ENCODE measurements around the gene FOXF2.
"Not testable (repeated sequence)": the region's sequence is repeated elsewhere in the genome, so short reads cannot be mapped to it uniquely, and the experiment has no call there.

Gene FOXF2

GRCh38 chr6:1389369-1390132, at the start of gene FOXF2:
TSS of gene FOXF2 (plus strand) at chr6:1389576. CDS start at chr6:1389948, 372 bp downstream.
- no peak for DNase-seq

- no peak for DNase-seq
Measured at GRCh38 chr6:1346101-1346500, 43.3 kb upstream of the FOXF2 start.

GRCh38 chr6:1346558-1347091, 42.8 kb upstream of the FOXF2 start:
- DNase-seq = no peak

GRCh38 chr6:1347161-1347560, 42.2 kb upstream of the FOXF2 start:
- no peak for DNase-seq

- no peak for DNase-seq
Measured at GRCh38 chr6:1348675-1349074, 40.7 kb upstream of the FOXF2 start.

- DNase-seq = no peak
Measured at GRCh38 chr6:1349655-1350054, 39.7 kb upstream of the FOXF2 start.

- no peak for DNase-seq
Measured at GRCh38 chr6:1351381-1352008, 37.9 kb upstream of the FOXF2 start.

GRCh38 chr6:1355068-1355467, 34.3 kb upstream of the FOXF2 start:
- not testable (repeated sequence) for DNase-seq

GRCh38 chr6:1361717-1362116, 27.7 kb upstream of the FOXF2 start:
- not testable (repeated sequence) for DNase-seq

GRCh38 chr6:1362643-1363042, 26.7 kb upstream of the FOXF2 start:
- DNase-seq = no peak

- DNase-seq = no peak
Measured at GRCh38 chr6:1363298-1363697, 26.1 kb upstream of the FOXF2 start.

- no peak for DNase-seq
Measured at GRCh38 chr6:1363729-1364572, 25.4 kb upstream of the FOXF2 start.

GRCh38 chr6:1364791-1365190, 24.6 kb upstream of the FOXF2 start:
- DNase-seq = no peak

GRCh38 chr6:1365686-1366085, 23.7 kb upstream of the FOXF2 start:
- no peak for DNase-seq

GRCh38 chr6:1367771-1368170, 21.6 kb upstream of the FOXF2 start:
- no peak for DNase-seq

- no peak for DNase-seq
Measured at GRCh38 chr6:1368940-1369339, 20.4 kb upstream of the FOXF2 start.

- not testable (repeated sequence) for DNase-seq
Measured at GRCh38 chr6:1369695-1370094, 19.7 kb upstream of the FOXF2 start.

- no peak for DNase-seq
Measured at GRCh38 chr6:1371933-1372332, 17.4 kb upstream of the FOXF2 start.

- no peak for DNase-seq
Measured at GRCh38 chr6:1372690-1373089, 16.7 kb upstream of the FOXF2 start.

- no peak for DNase-seq
Measured at GRCh38 chr6:1376653-1377052, 12.7 kb upstream of the FOXF2 start.

GRCh38 chr6:1377526-1377925, 11.8 kb upstream of the FOXF2 start:
- no peak for DNase-seq

- no peak for DNase-seq
Measured at GRCh38 chr6:1378065-1379016, 11.0 kb upstream of the FOXF2 start.
